ENCODE measurements around the gene DNMT1. TPM values are rescaled to one million over a fixed set of nuclear protein-coding genes. Genes with fewer than 3 reads are reported as not detected.

DNMT1 gene
- total RNA-seq, 6 experiments from 2014 or later = 12.6 to 37.3 (median 24.4) TPM

- no peaks in the 10 kb centered on the region for H3K4me1 ChIP-seq
- TF ChIP-seq POLR2A (IDR thresholded peaks at IDR 0.05) (no peak), CTCF (IDR thresholded peaks at IDR 0.05) (peak; percentile 55 to 64 (median 59))
- peaks cover 0 to 69% (median 31%) of the 10 kb centered on the region in 4 donors for H3K36me3 ChIP-seq
- no peak overlapping the region for H3K27ac ChIP-seq
- no peaks in the 10 kb centered on the region for H3K9me3 ChIP-seq
- 7% methylated on average over 7 of the region's 25 CpGs for WGBS (ENCODE audit: insufficient coverage, low coverage, low lambda C conversion rate, missing lambda C conversion rate)
- H3K4me3 ChIP-seq = peak overlapping the region in 1 of 3 donors; percentile 4
- intact Hi-C loops (cut with DNase I) = no loop called here
- H3K27me3 ChIP-seq = no peaks in the 10 kb centered on the region
- ATAC-seq (peak; percentile 54 to 74 (median 68)), DNase-seq (peak in 2 of 3 donors; percentile 68 to 71)
These were observed 81.7 kb downstream of the DNMT1 start for GRCh38 chr19:10112895-10113591.

GRCh38 chr19:10112037-10112761, 82.6 kb downstream of the DNMT1 start:
- DNase-seq (no peak), ATAC-seq (peak; percentile 2 to 8 (median 4))
- intact Hi-C loops (cut with DNase I) = no loop called here
- 57% methylated on average over 13 of the region's 23 CpGs for WGBS (ENCODE audit: insufficient coverage, low coverage, low lambda C conversion rate, missing lambda C conversion rate)
- H3K9me3 ChIP-seq = no peaks in the 10 kb centered on the region
- H3K4me3 ChIP-seq = peak overlapping the region in 1 of 3 donors; percentile 10
- H3K27ac ChIP-seq = no peak overlapping the region
- peaks cover 0 to 1% (median under 1%) of the 10 kb centered on the region in 4 donors for H3K4me1 ChIP-seq
- no peaks in the 10 kb centered on the region for H3K27me3 ChIP-seq
- H3K36me3 ChIP-seq = peaks cover 0 to 69% (median 31%) of the 10 kb centered on the region in 4 donors
- TF ChIP-seq POLR2A (IDR thresholded peaks at IDR 0.05) (no peak), CTCF (IDR thresholded peaks at IDR 0.05) (no peak)

- peaks cover 0 to 7% (median 3%) of the 10 kb centered on the region in 4 donors for H3K4me1 ChIP-seq
- ATAC-seq = peak in 1 of 4 donors; percentile 9
- no peak within 1 kb of the TSS for H3K27ac ChIP-seq
- no peak for TF ChIP-seq POLR2A (IDR thresholded peaks at IDR 0.05)
- no peak for TF ChIP-seq CTCF (IDR thresholded peaks at IDR 0.05)
- DNase-seq = no peak
- H3K9me3 ChIP-seq = no peaks in the 10 kb centered on the region
- H3K36me3 ChIP-seq = peaks cover 0 to 61% (median 27%) of the 10 kb centered on the region in 4 donors
- peak within 1 kb of the TSS in 1 of 3 donors; percentile 10 for H3K4me3 ChIP-seq
- no peaks in the 10 kb centered on the region for H3K27me3 ChIP-seq
- intact Hi-C loops (cut with DNase I) = no loop called here
- WGBS (ENCODE audit: insufficient coverage, low coverage, low lambda C conversion rate, missing lambda C conversion rate) = 42% methylated on average over 4 of the region's 8 CpGs
These were observed 83.3 kb downstream of the DNMT1 start, which contains the start of gene P2RY11 for GRCh38 chr19:10111405-10111811. Gene P2RY11 (plus strand): TSS chr19:10111693. CDS start chr19:10111722, 29 bp downstream.

- Histone ChIP-seq H3K27me3 (no peaks in the 10 kb centered on the region), H3K4me1 (peaks cover 0 to 7% (median 3%) of the 10 kb centered on the region in 4 donors), H3K9me3 (no peaks in the 10 kb centered on the region), H3K4me3 (no peak overlapping the region), H3K36me3 (peaks cover 0 to 57% (median 26%) of the 10 kb centered on the region in 4 donors), H3K27ac (no peak overlapping the region)
- DNase-seq (no peak), ATAC-seq (no peak)
- TF ChIP-seq POLR2A (IDR thresholded peaks at IDR 0.05) (no peak), CTCF (IDR thresholded peaks at IDR 0.05) (no peak)
- intact Hi-C loops (cut with DNase I) = no loop called here
- 87% methylated on average over 11 of the region's 19 CpGs for WGBS (ENCODE audit: insufficient coverage, low coverage, low lambda C conversion rate, missing lambda C conversion rate)
These were observed 83.8 kb downstream of the DNMT1 start for GRCh38 chr19:10110972-10111317.

Data from right lobe of liver (tissue), 6 donors.